GM12878 (cell line): Measurements from ENCODE around the gene DACH1. TPM values are rescaled to one million over a fixed set of nuclear protein-coding genes. Genes with fewer than 3 reads are reported as not detected.

Experiments
- ATAC-seq: fragments of 200-7000 bp; cut with Tn5 transposase; 3 replicates; pipeline ENCODE4 v1.9.1; 2020; ENCODE audit warnings: mild to moderate bottlenecking, moderate library complexity
- BruUV-seq: library from RNA; stranded (reverse); fragments of 400-500 nt; replicated peaks from 2 replicates; lab custom pipeline; 2021; lab: Mats Ljungman, UMichigan
- CTCF ChIA-PET: fragments of 300-600 bp; sonication (Branson Sonifier 250); formaldehyde crosslinking; extraction: SDS; loops from one replicate; lab custom pipeline; 2021; ENCODE audit warnings: inconsistent platforms; lab: Yijun Ruan, JAX
- POLR2A ChIA-PET: fragments of 350-600 bp; formaldehyde crosslinking; extraction: SDS; loops from one replicate; lab custom pipeline; 2021; ENCODE audit warnings: inconsistent platforms; lab: Charles Lee
- RAD21 ChIA-PET: fragments of 300-600 bp; sonication (Branson Sonifier 250); formaldehyde crosslinking; loops from one replicate; lab custom pipeline; 2023; ENCODE audit warnings: antibody characterized with exemption; ENCODE audit not compliant: unreplicated experiment; lab: Charles Lee
- SMC1A ChIA-PET: fragments of 300-600 bp; sonication (Branson Sonifier 250); formaldehyde crosslinking; loops from one replicate; lab custom pipeline; 2023; ENCODE audit not compliant: unreplicated experiment, uncharacterized antibody; lab: Charles Lee
- DNase-seq: peaks from one replicate; pipeline ENCODE4 v3.0.0-alpha.2; 2011; ENCODE audit warnings: low read depth, low spot score
- FAIRE-seq: peaks from 3 replicates; lab custom pipeline; 2011; peaks lifted over from hg19 to GRCh38; lab: Jason Lieb, UNC
- H2AFZ ChIP-seq: 2 replicates; pipeline ENCODE4 v1.6.0; 2011; ENCODE audit warnings: low read depth, low read length, control low read depth; ENCODE audit not compliant: control insufficient read depth
- H3K27ac ChIP-seq: 2 replicates; pipeline ENCODE4 v1.5.1; 2011; ENCODE audit warnings: control low read depth; ENCODE audit not compliant: control insufficient read depth, insufficient read depth
- H3K27me3 ChIP-seq, 2 experiments: replicated peaks in 1 of 2; 2 replicates each; pipeline versions ENCODE4 v1.6.0 to v1.6.1; 2011; ENCODE audit warnings: low read length in 1 of 2; ENCODE audit not compliant: control insufficient read depth in 2 of 2, insufficient read depth in 2 of 2
- H3K36me3 ChIP-seq, 2 experiments: 2 replicates each; pipeline ENCODE4 v1.5.1; 2011; ENCODE audit warnings: low read length in 1 of 2; ENCODE audit not compliant: control insufficient read depth in 2 of 2, insufficient read depth in 2 of 2
- H3K4me1 ChIP-seq: 2 replicates; pipeline ENCODE4 v1.6.1; 2011; ENCODE audit warnings: mild to moderate bottlenecking, low read length, moderate library complexity, mixed read lengths; ENCODE audit not compliant: control insufficient read depth, insufficient read depth
- H3K4me2 ChIP-seq: 2 replicates; pipeline ENCODE4 v1.6.0; 2011; ENCODE audit warnings: control low read depth; ENCODE audit not compliant: control insufficient read depth, insufficient read depth
- H3K4me3 ChIP-seq: fragments of 200-600 bp; sonication (generic); 2 replicates; pipeline ENCODE4 v1.5.1; 2016
- H3K79me2 ChIP-seq: 2 replicates; pipeline ENCODE4 v1.6.0; 2011; ENCODE audit warnings: low read length; ENCODE audit not compliant: control insufficient read depth, insufficient read depth
- H3K9ac ChIP-seq: 2 replicates; pipeline ENCODE4 v1.8.0; 2011; ENCODE audit warnings: low read length, control low read depth, mixed read lengths; ENCODE audit not compliant: control insufficient read depth, insufficient read depth
- H3K9me3 ChIP-seq: replicated peaks from 3 replicates; pipeline ENCODE4 v1.5.1; 2011; ENCODE audit warnings: mild to moderate bottlenecking, low read length; ENCODE audit not compliant: control insufficient read depth, insufficient read depth
- H4K20me1 ChIP-seq: 2 replicates; pipeline ENCODE4 v1.6.0; 2011; ENCODE audit not compliant: control insufficient read depth, insufficient read depth
- ATF7 ChIP-seq: fragments of 450-650 bp; IDR thresholded peaks from 2 replicates; pipeline ENCODE4 v1.6.1; 2016; ENCODE audit warnings: low read depth, mild to moderate bottlenecking
- EGR1 ChIP-seq, 2 experiments: IDR thresholded peaks; 1 replicate in 1 of 2; 2 replicates in 1 of 2; pipeline ENCODE4 v1.6.1; 2011 to 2012; ENCODE audit warnings: low read depth in 2 of 2, low read length in 2 of 2, borderline replicate concordance in 1 of 2, mild to moderate bottlenecking in 1 of 2, moderate library complexity in 1 of 2
- ESRRA ChIP-seq: IDR thresholded peaks from 2 replicates; pipeline ENCODE4 v1.6.1; 2012; ENCODE audit warnings: mild to moderate bottlenecking, low read length, improper control_type of control experiment
- ETV6 ChIP-seq, 2 experiments: fragments of 450-650 bp in 1 of 2; IDR thresholded peaks in 1 of 2; conservative IDR thresholded peaks in 1 of 2; 2 replicates each; pipeline ENCODE4 v1.6.1; 2014; ENCODE audit warnings: antibody characterized with exemption in 1 of 2, borderline replicate concordance in 1 of 2, low read depth in 1 of 2, mild to moderate bottlenecking in 1 of 2, moderate library complexity in 1 of 2
- EZH2 ChIP-seq: IDR thresholded peaks from 2 replicates; pipeline ENCODE4 v1.6.1; 2012; ENCODE audit warnings: low read depth, mild to moderate bottlenecking, control low read depth, inconsistent platforms, low read length, borderline replicate concordance; ENCODE audit not compliant: control insufficient read depth
- LARP7 ChIP-seq: fragments of 450-650 bp; IDR thresholded peaks from 2 replicates; pipeline ENCODE4 v1.6.1; 2017; ENCODE audit warnings: mild to moderate bottlenecking
- MYC ChIP-seq: IDR thresholded peaks from 2 replicates; pipeline ENCODE4 v1.6.1; 2011; ENCODE audit warnings: mild to moderate bottlenecking, low read length, moderate library complexity, inconsistent platforms; ENCODE audit not compliant: insufficient read depth, insufficient replicate concordance, insufficient read length, severe bottlenecking
- POLR2AphosphoS5 ChIP-seq: IDR thresholded peaks from 2 replicates; pipeline ENCODE4 v1.6.1; 2011; ENCODE audit warnings: mild to moderate bottlenecking, low read length, inconsistent platforms
- SMARCA5 ChIP-seq: fragments of 450-650 bp; IDR thresholded peaks from 2 replicates; pipeline ENCODE4 v1.6.1; 2017; ENCODE audit warnings: mild to moderate bottlenecking
- SRF ChIP-seq, 2 experiments: IDR thresholded peaks; 2 replicates each; pipeline ENCODE4 v1.6.1; 2011; ENCODE audit warnings: low read depth in 2 of 2, low read length in 2 of 2, mild to moderate bottlenecking in 1 of 2, moderate library complexity in 1 of 2
- SUPT20H ChIP-seq: IDR thresholded peaks from 2 replicates; pipeline ENCODE4 v1.6.1; 2011; ENCODE audit warnings: low read depth, mild to moderate bottlenecking, low read length, moderate library complexity, borderline replicate concordance; ENCODE audit not compliant: control insufficient read depth
- WGBS: methylation state at CpG from one replicate; pipeline ENCODE4 v1.1.6; 2016; ENCODE audit warnings: low lambda C conversion rate; ENCODE audit not compliant: insufficient replicate concordance, insufficient coverage; ENCODE audit errors: missing lambda C conversion rate; 5-methylcytosine and 5-hydroxymethylcytosine counted together
- in situ Hi-C: fragments of 300-500 bp; cut with MboI; formaldehyde crosslinking; loops from 9 replicates; pipeline ENCODE4 v1.14.3; 2018; ENCODE audit warnings: mixed read lengths
- intact Hi-C: fragments of 100-400 bp; cut with micrococcal nuclease; formaldehyde crosslinking; loops from one replicate; pipeline ENCODE4 v1.14.2; 2022; ENCODE audit not compliant: unreplicated experiment
- polyA plus RNA-seq, 11 experiments: library from polyadenylated mRNA; depleted of rRNA in 4 of 11; unstranded in 6 of 11; stranded (reverse) in 5 of 11; fragments of >200 nt; fragmentation: Nextera tagmentation in 4 of 11; fragmentation: Illumina TruSeq in 1 of 11; extraction: Ambion mirVana in 4 of 11; extraction: Trizol in 1 of 11; gene quantifications; 1 replicate in 1 of 11; 2 replicates in 10 of 11; pipeline versions ENCODE4 v1.2.1 to v1.2.3, GENCODE V29; 2011 to 2016; ENCODE audit warnings: inconsistent platforms in 2 of 11, missing spikeins in 2 of 11, low read depth in 1 of 11
- total RNA-seq, 4 experiments: library from RNA; depleted of rRNA in 3 of 4; stranded (reverse); fragments of >200 nt in 3 of 4; fragmentation: Illumina TruSeq in 1 of 4; extraction: Trizol in 1 of 4; gene quantifications; 2 replicates each; pipeline versions ENCODE4 v1.2.1 to v1.2.3, GENCODE V29; 2013 to 2021
- TF ChIP-seq, protein P1 (sequence below): IDR thresholded peaks from 2 replicates; pipeline ENCODE4 v1.6.1; 2011; ENCODE audit warnings: borderline replicate concordance, low read depth, mild to moderate bottlenecking, moderate library complexity, low read length; ENCODE audit not compliant: insufficient read depth, poor library complexity, severe bottlenecking
- TF ChIP-seq, protein P2 (sequence below): fragments of 450-650 bp; IDR thresholded peaks from 2 replicates; pipeline ENCODE4 v1.6.1; 2018; ENCODE audit warnings: borderline replicate concordance, mild to moderate bottlenecking; ENCODE audit not compliant: partially characterized antibody

Gene DACH1
- total and polyA plus RNA-seq, 10 of the 15 experiments (the other 5 are each of a cell fraction or from before 2014, with no cell fraction given) = 0.05 TPM; not detected in 9

DNA sequence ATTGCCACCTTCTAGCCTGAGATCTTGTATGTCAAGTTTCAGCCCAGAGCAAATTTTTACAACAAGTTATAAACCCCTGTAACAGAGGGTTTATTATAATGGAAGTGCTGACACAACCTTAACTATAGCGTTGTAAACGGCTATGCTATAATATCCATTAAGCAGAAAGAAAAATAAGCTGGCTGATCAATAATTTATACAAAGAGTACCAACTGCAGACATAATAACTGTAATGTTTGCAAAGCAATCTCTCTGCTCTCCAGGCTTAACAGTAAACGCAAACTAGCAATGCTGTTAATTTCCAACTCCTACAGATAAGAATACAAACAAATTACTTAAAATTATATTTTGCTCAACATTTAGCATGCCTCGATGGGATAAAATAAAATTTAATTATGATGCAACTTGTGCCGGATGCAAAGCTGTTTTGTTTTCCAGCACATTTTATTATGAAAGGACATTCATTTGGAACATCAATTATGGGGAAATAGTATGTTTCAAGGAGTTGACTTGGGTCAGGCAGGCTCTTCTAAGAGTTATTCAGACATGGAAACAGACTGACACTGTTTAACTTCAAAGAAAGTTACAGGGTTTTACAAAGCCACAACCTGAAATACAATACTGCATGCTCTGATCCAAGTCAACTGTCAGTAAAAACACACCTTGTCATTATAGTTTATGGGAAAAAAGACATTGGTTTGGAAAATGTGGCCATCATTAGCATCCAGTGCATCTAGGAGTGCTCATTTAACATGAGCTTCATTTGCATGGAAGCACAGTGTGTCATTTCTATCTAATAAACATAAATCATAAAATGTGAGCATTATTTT is 6.6 kb upstream of the DACH1 start:
- Histone ChIP-seq H3K9me3 (no peaks in the 10 kb centered on the region), H3K9ac (no peak overlapping the region), H3K4me2 (no peak overlapping the region), H3K79me2 (no peaks in the 10 kb centered on the region), H3K36me3 (no peaks in the 10 kb centered on the region), H3K4me1 (peaks cover 4% of the 10 kb centered on the region; the same call in 1 of the 2 replicates), H2AFZ (no peak overlapping the region), H3K27ac (no peak overlapping the region), H3K27me3 (no peaks in the 10 kb centered on the region), H3K4me3 (no peak overlapping the region), H4K20me1 (no peaks in the 10 kb centered on the region)
- ChIA-PET SMC1A (no interaction called here), RAD21 (no interaction called here), POLR2A (no interaction called here), CTCF (interaction anchor here (0.9 kb wide), 1 partner anchor 12 kb away, joined by 3 read pairs; no protein-coding TSS in a partner anchor)
- no peak for DNase-seq
- 60% methylated on average over 5 of the region's 5 CpGs for WGBS
- in situ Hi-C loops (loop anchor here (10.0 kb wide), 1 partner anchor 579 kb away; no protein-coding TSS in a partner anchor), intact Hi-C loops (loop anchor here (10.0 kb wide), 1 partner anchor 549 kb away; no protein-coding TSS in a partner anchor)
- no TSS peak for BruUV-seq
- ATAC-seq = no peak
- no peak for FAIRE-seq
- TF ChIP-seq SMARCA5 (no peak), POLR2AphosphoS5 (no peak), EGR1 (IDR thresholded peaks at IDR 0.05; ENCODE audit: borderline replicate concordance in 1 of 2, low read depth in 2 of 2, low read length in 2 of 2) (no peak), MYC (no peak), ATF7 (no peak), LARP7 (no peak), ESRRA (no peak), SRF (IDR thresholded peaks at IDR 0.05; ENCODE audit: low read depth in 2 of 2, low read length in 2 of 2) (no peak), SUPT20H (no peak), ETV6 (conservative IDR thresholded peaks at IDR 0.05 in 1 of 2, IDR thresholded peaks at IDR 0.05 in 1 of 2; ENCODE audit: borderline replicate concordance in 1 of 2, low read depth in 1 of 2) (no peak), EZH2 (no peak)
- TF ChIP-seq, protein P1, sequence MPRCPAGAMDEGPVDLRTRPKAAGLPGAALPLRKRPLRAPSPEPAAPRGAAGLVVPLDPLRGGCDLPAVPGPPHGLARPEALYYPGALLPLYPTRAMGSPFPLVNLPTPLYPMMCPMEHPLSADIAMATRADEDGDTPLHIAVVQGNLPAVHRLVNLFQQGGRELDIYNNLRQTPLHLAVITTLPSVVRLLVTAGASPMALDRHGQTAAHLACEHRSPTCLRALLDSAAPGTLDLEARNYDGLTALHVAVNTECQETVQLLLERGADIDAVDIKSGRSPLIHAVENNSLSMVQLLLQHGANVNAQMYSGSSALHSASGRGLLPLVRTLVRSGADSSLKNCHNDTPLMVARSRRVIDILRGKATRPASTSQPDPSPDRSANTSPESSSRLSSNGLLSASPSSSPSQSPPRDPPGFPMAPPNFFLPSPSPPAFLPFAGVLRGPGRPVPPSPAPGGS = no peak
- TF ChIP-seq, protein P2, sequence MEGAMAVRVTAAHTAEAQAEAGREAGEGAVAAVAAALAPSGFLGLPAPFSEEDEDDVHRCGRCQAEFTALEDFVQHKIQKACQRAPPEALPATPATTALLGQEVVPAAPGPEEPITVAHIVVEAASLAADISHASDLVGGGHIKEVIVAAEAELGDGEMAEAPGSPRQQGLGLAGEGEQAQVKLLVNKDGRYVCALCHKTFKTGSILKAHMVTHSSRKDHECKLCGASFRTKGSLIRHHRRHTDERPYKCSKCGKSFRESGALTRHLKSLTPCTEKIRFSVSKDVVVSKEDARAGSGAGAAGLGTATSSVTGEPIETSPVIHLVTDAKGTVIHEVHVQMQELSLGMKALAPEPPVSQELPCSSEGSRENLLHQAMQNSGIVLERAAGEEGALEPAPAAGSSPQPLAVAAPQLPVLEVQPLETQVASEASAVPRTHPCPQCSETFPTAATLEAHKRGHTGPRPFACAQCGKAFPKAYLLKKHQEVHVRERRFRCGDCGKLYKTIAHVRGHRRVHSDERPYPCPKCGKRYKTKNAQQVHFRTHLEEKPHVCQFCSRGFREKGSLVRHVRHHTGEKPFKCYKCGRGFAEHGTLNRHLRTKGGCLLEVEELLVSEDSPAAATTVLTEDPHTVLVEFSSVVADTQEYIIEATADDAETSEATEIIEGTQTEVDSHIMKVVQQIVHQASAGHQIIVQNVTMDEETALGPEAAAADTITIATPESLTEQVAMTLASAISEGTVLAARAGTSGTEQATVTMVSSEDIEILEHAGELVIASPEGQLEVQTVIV = no peak
- TF ChIP-seq, all 136 proteins: peak for 0
